HEK293T (cell line): ENCODE data around the gene ANKRD52.
"Not testable (repeated sequence)": the region's sequence is repeated elsewhere in the genome, so short reads cannot be mapped to it uniquely, and the experiment has no call there.

ENCODE experiments used
- BHLHE40 ChIP-seq: fragments of 450-650 bp; IDR thresholded peaks from 2 replicates; pipeline ENCODE4 v1.6.1; 2016; ENCODE audit warnings: mild to moderate bottlenecking, moderate library complexity, borderline replicate concordance
- ELF4 ChIP-seq: fragments of 450-650 bp; IDR thresholded peaks from 2 replicates; pipeline ENCODE4 v1.6.1; 2017; ENCODE audit warnings: antibody characterized with exemption
- FOXA1 ChIP-seq: fragments of 450-650 bp; IDR thresholded peaks from 2 replicates; pipeline ENCODE4 v1.6.1; 2016; ENCODE audit warnings: mild to moderate bottlenecking
- FOXM1 ChIP-seq: fragments of 450-650 bp; IDR thresholded peaks from 2 replicates; pipeline ENCODE4 v1.6.1; 2017; ENCODE audit warnings: mild to moderate bottlenecking, borderline replicate concordance
- L3MBTL2 ChIP-seq: fragments of 450-650 bp; conservative IDR thresholded peaks from 2 replicates; pipeline ENCODE4 v1.6.1; 2016; ENCODE audit warnings: mild to moderate bottlenecking
- SP1 ChIP-seq: fragments of 450-650 bp; IDR thresholded peaks from 2 replicates; pipeline ENCODE4 v1.6.1; 2017
- TARDBP ChIP-seq: fragments of 450-650 bp; IDR thresholded peaks from 2 replicates; pipeline ENCODE4 v1.6.1; 2016

GRCh38 chr12:56262955-56263354 lies 4.8 kb upstream of the ANKRD52 start:
- not testable (repeated sequence) for TF ChIP-seq ELF4, BHLHE40, SP1, FOXA1, TARDBP, L3MBTL2, FOXM1
